DND-41 (cell line): ENCODE results near the gene ATPAF2.

Experiments
- EZH2 ChIP-seq: IDR thresholded peaks from 3 replicates; pipeline ENCODE4 v1.6.1; 2012; ENCODE audit warnings: borderline replicate concordance, low read depth, mild to moderate bottlenecking, moderate library complexity, low read length, inconsistent platforms; ENCODE audit not compliant: severe bottlenecking
- TF ChIP-seq, protein P1 (sequence below): IDR thresholded peaks from 2 replicates; pipeline ENCODE4 v1.5.1; 2012; ENCODE audit warnings: borderline replicate concordance, low read length, moderate library complexity, mild to moderate bottlenecking; ENCODE audit not compliant: poor library complexity, severe bottlenecking; ENCODE audit errors: extremely low read depth

DNA sequence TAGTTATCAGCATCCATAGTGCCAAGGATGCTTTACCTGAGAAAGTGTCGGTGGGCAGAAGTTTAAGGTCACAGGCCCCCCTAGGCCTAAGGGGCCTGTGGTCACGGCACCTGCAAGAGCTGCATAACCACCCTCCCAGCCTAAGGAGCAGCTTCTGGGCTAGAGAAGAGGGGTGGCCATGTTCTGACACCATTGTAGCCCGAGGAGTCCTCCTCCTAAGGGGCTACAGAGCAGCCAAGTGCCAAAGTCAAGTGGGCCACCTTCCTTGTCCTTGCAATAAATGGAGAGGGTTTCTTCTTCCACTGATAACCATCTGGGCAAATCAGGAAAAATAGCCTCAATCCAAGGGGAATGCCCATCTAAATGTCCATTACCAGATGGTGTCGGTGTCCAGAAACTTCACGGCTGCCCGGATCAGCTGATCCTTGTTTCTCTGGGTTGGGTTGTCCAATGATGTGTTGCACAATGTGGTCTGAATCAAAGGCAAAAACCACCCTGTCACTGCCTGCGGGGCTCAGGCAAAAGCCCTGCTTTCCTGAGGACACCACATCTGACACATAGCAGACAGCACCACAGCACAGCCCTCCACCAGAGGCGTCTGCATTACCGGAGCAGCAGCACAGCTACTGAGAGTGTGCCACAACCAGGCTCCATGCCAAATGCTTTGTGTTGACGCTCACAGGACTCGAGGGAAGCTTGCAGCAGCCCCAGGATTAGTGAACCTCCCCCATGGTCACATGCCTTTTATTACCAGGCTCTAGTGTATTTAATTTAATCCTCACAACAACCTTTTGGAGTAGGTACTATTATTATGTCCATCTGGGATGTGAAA lies 12.8 kb downstream of the ATPAF2 start:
- TF ChIP-seq, protein P1, sequence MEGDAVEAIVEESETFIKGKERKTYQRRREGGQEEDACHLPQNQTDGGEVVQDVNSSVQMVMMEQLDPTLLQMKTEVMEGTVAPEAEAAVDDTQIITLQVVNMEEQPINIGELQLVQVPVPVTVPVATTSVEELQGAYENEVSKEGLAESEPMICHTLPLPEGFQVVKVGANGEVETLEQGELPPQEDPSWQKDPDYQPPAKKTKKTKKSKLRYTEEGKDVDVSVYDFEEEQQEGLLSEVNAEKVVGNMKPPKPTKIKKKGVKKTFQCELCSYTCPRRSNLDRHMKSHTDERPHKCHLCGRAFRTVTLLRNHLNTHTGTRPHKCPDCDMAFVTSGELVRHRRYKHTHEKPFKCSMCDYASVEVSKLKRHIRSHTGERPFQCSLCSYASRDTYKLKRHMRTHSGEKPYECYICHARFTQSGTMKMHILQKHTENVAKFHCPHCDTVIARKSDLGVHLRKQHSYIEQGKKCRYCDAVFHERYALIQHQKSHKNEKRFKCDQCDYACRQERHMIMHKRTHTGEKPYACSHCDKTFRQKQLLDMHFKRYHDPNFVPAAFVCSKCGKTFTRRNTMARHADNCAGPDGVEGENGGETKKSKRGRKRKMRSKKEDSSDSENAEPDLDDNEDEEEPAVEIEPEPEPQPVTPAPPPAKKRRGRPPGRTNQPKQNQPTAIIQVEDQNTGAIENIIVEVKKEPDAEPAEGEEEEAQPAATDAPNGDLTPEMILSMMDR: no peak
- no peak for TF ChIP-seq EZH2
